AG04449 (cell line): ENCODE data around the gene ANKS1A.

Experiments
- CTCF ChIA-PET: fragments of 350-600 bp; formaldehyde crosslinking; extraction: SDS; loops from one replicate; lab custom pipeline; 2021; ENCODE audit warnings: antibody characterized with exemption; lab: Yijun Ruan, JAX
- POLR2A ChIA-PET: fragments of 400-600, 350-600 bp; formaldehyde crosslinking; extraction: SDS; loops from one replicate; lab custom pipeline; 2020; ENCODE audit warnings: antibody characterized with exemption, inconsistent platforms; lab: Yijun Ruan, JAX
- DNase-seq: peaks from one replicate; pipeline ENCODE4 v3.0.0-alpha.2; 2010; ENCODE audit warnings: low read depth, low spot score
- H3K4me3 ChIP-seq: 2 replicates; pipeline ENCODE4 v1.5.1; 2011; ENCODE audit warnings: low read depth, mild to moderate bottlenecking, control low read depth, low read length
- CTCF ChIP-seq: IDR thresholded peaks from one replicate; pipeline ENCODE4 v1.5.1; 2011; ENCODE audit warnings: mild to moderate bottlenecking, moderate library complexity, low read length, control low read depth, inconsistent platforms; ENCODE audit not compliant: insufficient read depth; ENCODE audit errors: missing control alignments

Gene ANKS1A

GRCh38 chr6:34981366-34981765 is 92.3 kb downstream of the ANKS1A start:
- no peak overlapping the region for H3K4me3 ChIP-seq
- no peak for TF ChIP-seq CTCF
- CTCF ChIA-PET: interaction anchor here (1.7 to 12.4 kb wide), 5 partner anchors 10 to 259 kb away, joined by 3 to 309 read pairs (median 106); partner anchors contain the start of gene TCP11
- POLR2A ChIA-PET: no interaction called here
- no peak for DNase-seq

GRCh38 chr6:34981951-34982350 is 92.9 kb downstream of the ANKS1A start:
- no peak for DNase-seq
- ChIA-PET CTCF (interaction anchor here (0.9 to 12.4 kb wide), 6 partner anchors 10 to 259 kb away, joined by 4 to 309 read pairs (median 96); partner anchors contain the start of gene TCP11), POLR2A (no interaction called here)
- no peak overlapping the region for H3K4me3 ChIP-seq
- TF ChIP-seq CTCF: no peak

DNA sequence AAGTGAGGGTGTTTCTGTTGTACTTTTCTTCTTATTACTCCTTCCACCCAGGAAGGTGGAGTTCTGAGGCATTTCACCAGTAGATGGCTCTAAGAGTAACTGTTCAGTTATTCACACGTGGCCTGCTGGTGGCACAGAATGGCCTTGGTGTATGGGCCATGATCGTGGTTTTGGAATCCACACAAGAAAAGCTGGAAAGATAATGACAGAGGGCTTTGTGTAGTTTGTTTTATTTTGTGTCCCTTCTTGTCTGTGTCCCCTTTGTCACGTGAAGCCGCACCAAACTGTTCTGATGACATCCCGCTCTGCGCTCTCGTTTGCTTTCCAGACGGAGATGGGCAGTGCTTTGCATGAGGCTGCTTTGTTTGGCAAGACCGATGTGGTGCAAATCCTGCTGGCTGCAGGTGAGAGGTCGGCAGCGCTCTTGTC is 93.4 kb downstream of the ANKS1A start:
- POLR2A ChIA-PET: no interaction called here

GRCh38 chr6:34984416-34984815 is 95.4 kb downstream of the ANKS1A start:
- CTCF ChIA-PET: interaction anchor here (1.0 to 12.4 kb wide), 18 partner anchors 14 to 256 kb away, joined by 3 to 309 read pairs (median 7); partner anchors contain the start of gene TCP11
- H3K4me3 ChIP-seq: no peak overlapping the region
- no peak for DNase-seq
- TF ChIP-seq CTCF: no peak
- POLR2A ChIA-PET: no interaction called here

More for the DNA sequence above, 93.4 kb downstream of the ANKS1A start:
- peak; percentile 39 for TF ChIP-seq CTCF
- H3K4me3 ChIP-seq: no peak overlapping the region
- CTCF ChIA-PET: interaction anchor here (0.9 to 12.4 kb wide), 10 partner anchors 9 to 258 kb away, joined by 3 to 309 read pairs (median 48); partner anchors contain the start of gene TCP11
- no peak for DNase-seq

DNA sequence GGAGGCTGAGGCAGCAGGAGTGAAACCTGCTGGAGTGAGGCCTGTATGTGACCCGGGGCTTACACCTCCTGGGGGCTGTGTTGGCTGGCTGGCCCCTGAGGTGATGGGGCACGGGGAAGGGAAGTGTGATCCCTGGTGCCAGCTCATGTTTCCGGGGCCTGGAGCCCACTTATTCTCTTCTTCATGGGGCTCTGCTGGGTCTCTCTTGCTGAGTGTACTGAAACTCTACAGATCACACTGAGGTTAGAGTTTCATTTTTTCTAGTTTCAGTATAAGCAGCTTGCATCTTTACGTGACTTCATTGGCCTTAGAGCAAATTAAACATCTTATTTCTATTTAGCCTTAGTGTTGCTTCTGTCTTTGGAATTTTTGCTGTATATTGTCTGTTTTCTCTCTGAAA is 96.2 kb downstream of the ANKS1A start:
- POLR2A ChIA-PET: no interaction called here
- CTCF ChIA-PET: interaction anchor here (0.8 to 12.4 kb wide), 28 partner anchors 10 to 263 kb away, joined by 3 to 309 read pairs (median 7); partner anchors contain the start of genes TAF11 and TCP11
- TF ChIP-seq CTCF: no peak
- DNase-seq: no peak
- no peak overlapping the region for H3K4me3 ChIP-seq

- CTCF ChIA-PET: interaction anchor here (0.5 to 12.4 kb wide), 68 partner anchors 8 to 823 kb away, joined by 3 to 309 read pairs (median 6); partner anchors contain the start of genes SCUBE3, TAF11 and TCP11
Observed at GRCh38 chr6:34986845-34987246, 97.8 kb downstream of the ANKS1A start.

More at GRCh38 chr6:34986845-34987246, 97.8 kb downstream of the ANKS1A start:
- no peak for DNase-seq
- no peak overlapping the region for H3K4me3 ChIP-seq
- TF ChIP-seq CTCF: peak; percentile 48
- POLR2A ChIA-PET: no interaction called here
